ENCODE results near the gene ZNF595.

DNA sequence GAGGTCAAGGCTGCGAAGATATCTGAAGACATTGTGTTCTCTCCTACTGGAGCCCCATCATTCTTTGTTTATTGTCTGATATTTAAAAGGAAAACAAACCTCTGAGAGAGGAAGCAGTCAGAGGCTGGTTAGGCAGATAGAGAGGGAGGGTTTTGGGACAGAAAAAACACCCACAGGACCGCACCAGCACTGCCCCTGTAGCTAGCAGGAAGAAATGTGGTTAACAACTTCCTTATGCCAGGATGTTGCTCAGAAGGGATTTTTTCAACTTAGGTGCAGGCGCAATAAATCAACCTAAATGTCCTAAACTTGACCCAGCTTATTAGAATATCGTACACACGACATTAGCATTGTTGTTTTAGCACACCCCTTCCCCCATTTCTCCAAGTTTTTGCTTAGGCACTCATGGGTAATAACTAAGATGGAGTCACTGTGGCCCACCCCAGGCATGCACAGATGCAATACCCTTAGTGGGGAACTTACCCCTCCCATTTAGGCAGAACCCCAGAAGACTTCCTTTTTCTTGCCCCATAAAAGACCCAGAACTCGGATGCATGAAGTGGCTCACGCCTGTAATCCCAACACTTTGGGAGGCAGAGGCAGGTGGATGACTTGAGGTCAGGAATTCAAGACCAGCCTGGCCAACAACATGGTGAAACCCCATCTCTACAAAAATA, 68.4 kb downstream of the ZNF595 start:
- TF ChIP-seq, protein P1, sequence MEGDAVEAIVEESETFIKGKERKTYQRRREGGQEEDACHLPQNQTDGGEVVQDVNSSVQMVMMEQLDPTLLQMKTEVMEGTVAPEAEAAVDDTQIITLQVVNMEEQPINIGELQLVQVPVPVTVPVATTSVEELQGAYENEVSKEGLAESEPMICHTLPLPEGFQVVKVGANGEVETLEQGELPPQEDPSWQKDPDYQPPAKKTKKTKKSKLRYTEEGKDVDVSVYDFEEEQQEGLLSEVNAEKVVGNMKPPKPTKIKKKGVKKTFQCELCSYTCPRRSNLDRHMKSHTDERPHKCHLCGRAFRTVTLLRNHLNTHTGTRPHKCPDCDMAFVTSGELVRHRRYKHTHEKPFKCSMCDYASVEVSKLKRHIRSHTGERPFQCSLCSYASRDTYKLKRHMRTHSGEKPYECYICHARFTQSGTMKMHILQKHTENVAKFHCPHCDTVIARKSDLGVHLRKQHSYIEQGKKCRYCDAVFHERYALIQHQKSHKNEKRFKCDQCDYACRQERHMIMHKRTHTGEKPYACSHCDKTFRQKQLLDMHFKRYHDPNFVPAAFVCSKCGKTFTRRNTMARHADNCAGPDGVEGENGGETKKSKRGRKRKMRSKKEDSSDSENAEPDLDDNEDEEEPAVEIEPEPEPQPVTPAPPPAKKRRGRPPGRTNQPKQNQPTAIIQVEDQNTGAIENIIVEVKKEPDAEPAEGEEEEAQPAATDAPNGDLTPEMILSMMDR (conservative IDR thresholded peaks at IDR 0.05; ENCODE audit: low read length) = no peak
- TF ChIP-seq EZH2phosphoT487 (IDR thresholded peaks at IDR 0.05; ENCODE audit: borderline replicate concordance, low read depth, low read length) = no peak

All from OCI-LY7 (cell line).